DMS 273 (cell line): Measurements from ENCODE around the gene TMOD4.
"Not testable (repeated sequence)": the region's sequence is repeated elsewhere in the genome, so short reads cannot be mapped to it uniquely, and the experiment has no call there.

ENCODE experiments used
- DNase-seq: peaks from one replicate; lab custom pipeline; 2025; ENCODE audit not compliant: unreplicated experiment; lab: John Stamatoyannopoulos, UW

TMOD4 gene

GRCh38 chr1:151175863-151176262, at the start of gene TMOD4:
Gene TMOD4, minus strand, starts transcription at chr1:151175981. Its CDS starts 1,106 bp downstream, at chr1:151174875.
- DNase-seq = peak; percentile 99

DNA sequence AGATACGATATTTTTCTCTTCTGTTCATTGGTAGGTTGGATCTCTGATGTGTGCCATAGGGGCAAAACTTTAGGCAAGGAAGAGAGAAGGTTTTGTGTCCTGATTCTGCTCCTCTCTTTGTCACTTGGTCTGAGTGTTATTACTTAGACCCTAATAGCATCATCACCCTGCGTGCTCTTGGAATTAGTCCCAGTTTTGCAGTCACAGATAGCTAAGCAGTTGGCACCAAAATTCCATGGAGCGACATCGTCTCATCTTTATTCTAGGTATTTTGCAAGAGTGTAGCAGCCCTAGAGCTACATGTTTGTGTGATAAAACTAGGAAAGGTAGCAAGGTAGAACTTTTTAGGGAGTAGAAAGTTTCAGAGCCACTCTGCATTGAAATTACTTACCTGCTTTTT, 46.3 kb upstream of the TMOD4 start:
- DNase-seq = peak; percentile 96

GRCh38 chr1:151221616-151222015, 45.8 kb upstream of the TMOD4 start:
- DNase-seq = peak; percentile 89

DNA sequence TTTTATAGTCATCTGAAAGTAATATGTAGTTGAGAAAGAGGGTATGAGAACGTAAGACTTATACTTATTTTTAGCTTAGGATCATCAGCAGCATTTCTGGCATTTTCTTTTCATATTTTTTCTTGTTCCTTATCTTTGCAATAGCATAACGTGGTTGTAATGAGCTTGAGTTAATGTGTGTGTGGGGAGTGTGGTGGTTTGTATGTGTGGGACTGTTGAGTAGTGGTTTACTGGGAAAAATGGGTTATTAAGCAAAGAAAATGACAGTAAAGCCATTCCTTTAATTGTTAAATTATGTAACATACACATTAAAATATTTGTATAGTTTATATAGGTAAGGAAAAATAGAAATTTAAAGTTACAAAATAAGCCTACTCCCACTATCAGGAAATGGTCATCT, 37.8 kb upstream of the TMOD4 start:
- no peak for DNase-seq

GRCh38 chr1:151211972-151212705, 36.4 kb upstream of the TMOD4 start:
- no peak for DNase-seq

GRCh38 chr1:151210830-151211229, 35.0 kb upstream of the TMOD4 start:
- no peak for DNase-seq

GRCh38 chr1:151205381-151205965, 29.7 kb upstream of the TMOD4 start:
- not testable (repeated sequence) for DNase-seq

DNA sequence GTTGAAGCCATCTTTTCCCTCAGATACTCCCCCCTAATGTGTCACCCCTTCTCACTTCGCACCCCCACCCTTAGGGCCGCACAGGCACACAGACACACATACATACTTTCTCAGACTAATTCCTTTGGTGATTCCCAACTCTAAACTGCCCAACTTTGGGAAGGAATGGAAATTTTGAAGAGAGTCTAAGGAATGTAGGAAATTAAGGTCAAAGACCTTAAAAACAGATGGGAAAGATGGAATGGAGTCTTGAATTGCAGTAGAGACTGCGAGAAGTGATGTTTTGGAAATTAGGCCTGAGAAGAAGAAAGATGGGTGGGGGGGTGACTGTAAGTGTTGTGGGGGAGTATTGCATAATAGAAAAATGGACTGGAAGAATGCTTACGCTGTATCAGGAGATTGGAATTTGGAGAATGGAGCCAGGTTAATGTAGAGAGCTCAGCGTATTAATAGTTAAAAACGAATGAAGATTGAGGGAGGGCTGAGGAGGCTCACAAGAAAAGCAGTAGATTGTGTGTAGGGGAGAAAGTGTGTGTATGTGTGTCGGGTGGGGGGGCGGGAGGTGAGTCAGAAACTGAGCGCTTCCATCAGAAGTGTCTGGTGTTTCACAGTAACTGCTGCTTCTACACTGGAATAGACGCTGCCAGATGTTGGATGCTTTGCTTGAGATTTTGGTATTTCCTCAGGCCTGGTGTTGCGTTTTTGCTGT, 24.2 kb upstream of the TMOD4 start:
- peak; percentile 99 for DNase-seq

- DNase-seq = peak; percentile 100
These were observed 22.7 kb upstream of the TMOD4 start, which contains the start of gene PIP5K1A for GRCh38 chr1:151198254-151199127. Gene PIP5K1A, plus strand, starts transcription at chr1:151198552. Its CDS starts 445 bp downstream, at chr1:151198997.

DNA sequence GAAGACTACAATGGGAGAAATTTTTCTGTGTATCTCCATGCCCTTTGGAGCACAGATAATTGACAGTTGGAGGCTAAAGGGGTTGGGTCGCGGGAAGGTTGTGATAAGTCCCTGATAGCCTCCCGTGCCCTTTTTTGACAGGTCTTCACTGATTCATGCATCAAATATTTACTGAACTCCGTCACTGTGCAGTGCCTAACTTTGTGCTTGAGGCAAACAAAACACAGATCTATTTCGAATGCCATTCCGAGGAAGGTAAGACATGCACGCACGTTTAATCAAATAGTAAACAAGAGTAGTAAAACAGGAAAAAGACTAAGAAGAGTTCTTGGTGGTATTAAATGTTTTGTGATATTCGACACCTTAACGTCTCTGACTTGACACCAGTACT, 22.1 kb upstream of the TMOD4 start:
- peak; percentile 100 for DNase-seq

- DNase-seq = peak; percentile 100
These were observed 20.6 kb upstream of the TMOD4 start for GRCh38 chr1:151196292-151196800.

DNA sequence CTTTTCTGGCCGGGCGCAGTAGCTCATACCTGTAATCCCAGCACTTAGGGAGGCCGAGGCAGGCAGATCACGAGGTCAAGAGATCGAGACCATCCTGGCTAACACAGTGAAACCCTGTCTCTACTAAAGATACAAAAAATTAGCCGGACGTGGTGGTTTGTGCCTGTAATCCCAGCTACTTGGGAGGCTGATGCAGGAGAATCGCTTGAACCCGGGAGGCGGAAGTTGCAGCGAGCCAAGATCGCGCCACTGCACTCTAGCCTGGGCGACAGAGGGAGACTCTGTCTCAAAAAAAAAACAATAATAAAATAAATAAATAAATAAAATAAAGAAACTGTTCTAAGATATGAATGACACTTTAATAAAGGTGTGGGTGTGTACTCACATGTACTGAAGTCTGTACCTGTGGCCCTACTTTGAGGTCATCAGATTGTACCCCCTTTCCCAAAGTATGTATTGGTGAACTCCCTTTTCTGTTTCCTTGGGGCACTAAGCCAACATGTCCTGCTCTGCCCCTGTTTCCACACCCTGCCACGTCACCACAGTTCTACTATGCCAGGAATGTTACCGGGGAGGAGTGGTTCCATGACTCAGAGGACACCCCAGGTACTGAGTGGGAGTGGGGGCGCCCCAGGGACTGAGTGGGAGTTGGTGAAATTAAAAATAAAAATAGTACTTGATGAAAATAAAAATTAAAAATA, 19.3 kb upstream of the TMOD4 start:
- peak; percentile 95 for DNase-seq

GRCh38 chr1:151193856-151194255, 18.1 kb upstream of the TMOD4 start:
- DNase-seq = peak; percentile 88

DNA sequence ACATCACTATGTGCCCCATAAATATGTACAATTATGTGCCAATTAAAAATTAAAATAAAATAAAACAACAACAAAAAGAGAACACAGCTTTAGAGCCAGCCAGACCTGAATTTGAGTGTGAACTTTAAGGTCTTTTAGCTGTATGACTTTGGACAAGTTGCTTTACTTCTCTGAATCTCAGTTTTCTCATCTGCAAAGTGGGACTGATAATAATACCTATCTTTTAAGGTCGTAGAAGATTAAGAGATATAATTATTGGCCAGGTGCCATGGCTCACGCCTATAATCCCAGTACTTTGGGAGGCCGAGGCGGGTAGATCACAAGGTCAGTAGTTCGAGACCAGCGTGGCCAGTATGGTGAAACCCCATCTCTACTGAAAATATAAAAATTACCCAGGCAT, 17.5 kb upstream of the TMOD4 start:
- no peak for DNase-seq

DNA sequence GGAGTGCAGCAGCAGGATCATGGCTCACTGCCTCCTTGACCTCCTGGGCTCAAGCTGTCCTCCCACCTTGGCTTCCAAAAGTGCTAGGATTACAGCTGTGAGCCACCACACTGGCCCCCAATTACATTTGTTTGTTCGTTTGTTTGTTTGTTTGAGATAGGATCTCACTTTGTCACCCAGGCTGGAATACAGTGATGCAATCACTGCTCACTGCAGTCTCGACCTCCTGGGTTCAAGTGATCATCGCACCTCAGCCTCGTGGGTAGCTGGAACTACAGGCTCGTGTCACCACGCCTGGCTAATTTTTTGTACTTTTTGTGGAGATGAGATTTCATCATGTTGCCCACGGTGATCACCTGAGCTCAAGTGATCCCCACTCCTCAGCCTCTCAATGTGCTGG, 16.3 kb upstream of the TMOD4 start:
- DNase-seq = no peak

DNA sequence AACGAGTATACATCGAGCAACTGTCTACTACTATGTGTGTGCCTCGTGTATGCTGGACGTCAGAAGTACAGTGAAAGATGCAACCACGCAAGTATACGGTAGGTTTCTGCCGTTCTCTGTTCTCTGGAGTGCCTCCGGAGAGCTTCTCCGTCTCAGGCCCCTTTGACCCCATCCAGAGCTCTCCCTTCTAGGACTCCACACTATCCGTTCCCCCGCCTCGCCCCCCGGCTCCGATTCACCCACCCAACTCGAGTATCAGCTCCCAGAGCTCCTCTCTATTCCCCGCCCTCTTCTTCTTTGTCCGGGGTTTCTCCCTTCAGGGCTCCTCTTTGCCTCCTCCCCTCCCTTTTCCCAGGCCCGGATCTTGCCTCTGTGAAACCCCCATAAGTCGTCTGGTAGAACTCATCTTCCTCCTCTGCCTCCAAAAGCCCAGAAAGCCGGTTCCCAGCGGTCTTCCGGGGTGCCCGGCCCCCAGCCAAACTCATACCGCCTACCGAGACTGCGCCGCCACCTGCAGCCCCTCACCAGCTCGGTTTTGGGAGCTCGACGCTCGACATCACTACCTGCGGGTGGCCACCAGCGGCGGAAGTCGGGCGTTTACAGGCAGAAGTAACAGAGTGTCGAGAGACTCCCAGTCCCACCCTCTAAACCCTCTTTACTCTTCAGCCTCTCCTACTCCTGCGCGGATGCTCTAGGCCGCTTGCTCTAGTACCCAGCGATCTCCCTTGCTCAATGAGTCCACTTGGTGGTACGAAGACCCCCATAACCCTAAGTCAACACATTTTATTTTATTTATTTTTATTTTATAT, 14.1 kb upstream of the TMOD4 start, which contains the start of gene VPS72:
Gene VPS72 (minus strand): TSS at position 561 of the 809 bp plus-strand sequence. CDS start 76 bp downstream, at position 485.
- peak; percentile 100 for DNase-seq

DNA sequence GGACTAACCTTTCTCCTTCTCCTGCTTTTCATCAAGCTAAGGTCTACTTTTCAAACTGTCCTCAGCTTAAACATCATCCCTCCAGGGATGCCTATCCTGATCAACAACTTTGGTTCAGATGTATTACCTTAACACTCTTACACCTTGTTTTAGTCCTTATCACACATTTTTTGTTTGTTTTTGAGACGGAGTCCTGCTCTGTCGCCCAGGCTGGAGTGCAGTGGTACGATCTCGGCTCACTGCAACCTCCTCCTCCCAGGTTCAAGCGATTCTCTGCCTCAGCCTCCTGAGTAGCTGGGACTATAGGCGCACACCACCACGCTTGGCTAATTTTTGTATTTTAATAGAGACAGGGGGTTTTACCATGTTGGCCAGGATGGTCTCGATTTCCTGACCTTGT, 12.9 kb upstream of the TMOD4 start:
- DNase-seq = not testable (repeated sequence)

GRCh38 chr1:151187205-151187604, 11.4 kb upstream of the TMOD4 start:
- DNase-seq = peak; percentile 95

- DNase-seq = no peak
These were observed 8.4 kb upstream of the TMOD4 start for GRCh38 chr1:151184211-151184610.
